Large intestine (tissue), 3 donors: Measurements from ENCODE around the gene DPF1. TPM values are rescaled to one million over a fixed set of nuclear protein-coding genes. Genes with fewer than 3 reads are reported as not detected.
"Not testable (repeated sequence)": the region's sequence is repeated elsewhere in the genome, so short reads cannot be mapped to it uniquely, and the experiment has no call there.

Experiments used
- DNase-seq, 2 donors: peaks; one replicate each; pipeline versions ENCODE4 v3.0.0 to v3.0.0-alpha.2; 2013
- H3K27ac ChIP-seq: one replicate; pipeline ENCODE4 v1.5.1; 2013; ENCODE audit warnings: low read length
- H3K27me3 ChIP-seq: 2 replicates; pipeline ENCODE4 v1.6.1; 2013; ENCODE audit warnings: low read length; ENCODE audit not compliant: control insufficient read depth, insufficient read depth
- H3K36me3 ChIP-seq: 2 replicates; pipeline ENCODE4 v1.6.1; 2013; ENCODE audit warnings: low read length; ENCODE audit not compliant: control insufficient read depth, insufficient read depth
- H3K4me1 ChIP-seq: one replicate; pipeline ENCODE4 v1.6.1; 2013; ENCODE audit warnings: low read length; ENCODE audit not compliant: control insufficient read depth, insufficient read depth
- H3K4me3 ChIP-seq: one replicate; pipeline ENCODE4 v1.5.1; 2013; ENCODE audit warnings: low read length
- H3K9me3 ChIP-seq: one replicate; pipeline ENCODE4 v1.6.1; 2013; ENCODE audit warnings: mild to moderate bottlenecking, low read depth, low read length, moderate library complexity; ENCODE audit not compliant: control insufficient read depth
- WGBS: methylation state at CpG from one replicate; pipeline ENCODE4 v1.1.5; 2013; ENCODE audit warnings: low lambda C conversion rate; ENCODE audit not compliant: insufficient coverage; 5-methylcytosine and 5-hydroxymethylcytosine counted together
- polyA plus RNA-seq: library from polyadenylated mRNA; unstranded; fragments of 120-200 nt; gene quantifications from one replicate; pipeline ENCODE4 v1.2.1, GENCODE V29; 2013

Gene DPF1
- polyA plus RNA-seq, 1 donor, result 1.8 TPM

GRCh38 chr19:38231918-38232317, 7.9 kb upstream of the DPF1 start:
- no peaks in the 10 kb centered on the region for H3K36me3 ChIP-seq
- 79% methylated on average over 3 of the region's 7 CpGs for WGBS
- no peak for DNase-seq
- peaks cover 45% of the 10 kb centered on the region for H3K27me3 ChIP-seq
- H3K4me1 ChIP-seq, result peaks cover 4% of the 10 kb centered on the region
- no peak overlapping the region for H3K4me3 ChIP-seq
- H3K9me3 ChIP-seq, result peaks cover 7% of the 10 kb centered on the region
- no peak overlapping the region for H3K27ac ChIP-seq

GRCh38 chr19:38230506-38231133, 6.6 kb upstream of the DPF1 start:
- 100% methylated on average over 1 of the region's 3 CpGs for WGBS
- not testable (repeated sequence) for H3K9me3 ChIP-seq, H3K27ac ChIP-seq, DNase-seq, H3K4me1 ChIP-seq, H3K4me3 ChIP-seq, H3K36me3 ChIP-seq
- H3K27me3 ChIP-seq, result peaks cover 51% of the 10 kb centered on the region

- H3K4me3 ChIP-seq, result no peak overlapping the region
- peaks cover 51% of the 10 kb centered on the region for H3K27me3 ChIP-seq
Measured at GRCh38 chr19:38229585-38230073, 5.6 kb upstream of the DPF1 start.

GRCh38 chr19:38228491-38229439, 4.7 kb upstream of the DPF1 start:
- no CpG with 5 or more reads among the region's 80 CpGs for WGBS
- Histone ChIP-seq H3K4me3 (peak overlapping the region; percentile 13), H3K9me3 (peaks cover 7% of the 10 kb centered on the region), H3K4me1 (peaks cover 5% of the 10 kb centered on the region), H3K27me3 (peaks cover 53% of the 10 kb centered on the region), H3K36me3 (no peaks in the 10 kb centered on the region), H3K27ac (no peak overlapping the region)
- DNase-seq, result no peak

More at GRCh38 chr19:38229585-38230073, 5.6 kb upstream of the DPF1 start:
- Histone ChIP-seq H3K36me3 (no peaks in the 10 kb centered on the region), H3K9me3 (peaks cover 7% of the 10 kb centered on the region), H3K4me1 (peaks cover 4% of the 10 kb centered on the region), H3K27ac (no peak overlapping the region)
- peak; percentile 61 to 71 for DNase-seq
- WGBS, result no CpG with 5 or more reads among the region's 54 CpGs

- no peaks in the 10 kb centered on the region for H3K36me3 ChIP-seq
- H3K27ac ChIP-seq, result no peak overlapping the region
- H3K9me3 ChIP-seq, result peaks cover 7% of the 10 kb centered on the region
- H3K27me3 ChIP-seq, result peaks cover 61% of the 10 kb centered on the region
- H3K4me1 ChIP-seq, result peaks cover 8% of the 10 kb centered on the region
- no CpG with 5 or more reads among the region's 16 CpGs for WGBS
- DNase-seq, result no peak
- no peak overlapping the region for H3K4me3 ChIP-seq
Measured at GRCh38 chr19:38228005-38228377, 4.0 kb upstream of the DPF1 start.

- peaks cover 7% of the 10 kb centered on the region for H3K9me3 ChIP-seq
- H3K4me3 ChIP-seq, result no peak overlapping the region
- no CpG with 5 or more reads among the region's 11 CpGs for WGBS
- H3K27me3 ChIP-seq, result peaks cover 64% of the 10 kb centered on the region
- no peak overlapping the region for H3K27ac ChIP-seq
- no peak for DNase-seq
- no peaks in the 10 kb centered on the region for H3K36me3 ChIP-seq
- peaks cover 8% of the 10 kb centered on the region for H3K4me1 ChIP-seq
Measured at GRCh38 chr19:38227287-38228004, 3.4 kb upstream of the DPF1 start.

GRCh38 chr19:38224863-38225218, 819 bp upstream of the DPF1 start:
- H3K4me1 ChIP-seq, H3K36me3 ChIP-seq, DNase-seq, H3K4me3 ChIP-seq, H3K27ac ChIP-seq, H3K9me3 ChIP-seq: not testable (repeated sequence)
- peaks cover 57% of the 10 kb centered on the region for H3K27me3 ChIP-seq
- WGBS, result no CpG with 5 or more reads among the region's 6 CpGs

GRCh38 chr19:38223617-38224013, 407 bp downstream of the DPF1 start:
- peaks cover 5% of the 10 kb centered on the region for H3K4me1 ChIP-seq
- no peak for DNase-seq
- H3K27ac ChIP-seq, result no peak overlapping the region
- H3K9me3 ChIP-seq, result peaks cover 1% of the 10 kb centered on the region
- peak overlapping the region; percentile 37 for H3K4me3 ChIP-seq
- H3K27me3 ChIP-seq, result peaks cover 48% of the 10 kb centered on the region
- no peaks in the 10 kb centered on the region for H3K36me3 ChIP-seq
- WGBS, result no CpG with 5 or more reads among the region's 13 CpGs

- no CpG with 5 or more reads among the region's 3 CpGs for WGBS
- Histone ChIP-seq H3K4me3 (no peak overlapping the region), H3K36me3 (no peaks in the 10 kb centered on the region), H3K27ac (no peak overlapping the region), H3K27me3 (peaks cover 44% of the 10 kb centered on the region), H3K9me3 (no peaks in the 10 kb centered on the region), H3K4me1 (peaks cover 4% of the 10 kb centered on the region)
- DNase-seq, result no peak
Measured at GRCh38 chr19:38223119-38223523, 901 bp downstream of the DPF1 start.
